ENCODE measurements around the gene RPS6KL1. TPM values are rescaled to one million over a fixed set of nuclear protein-coding genes. Genes with fewer than 3 reads are reported as not detected.

The RPS6KL1 gene
- total RNA-seq, 2 donors from 2014 or later, result 8.0 to 16.2 TPM

GRCh38 chr14:74856366-74856765 is 66.7 kb downstream of the RPS6KL1 start:
- peaks cover 9% of the 10 kb centered on the region for H3K4me1 ChIP-seq
- no peak overlapping the region for H3K4me3 ChIP-seq
- intact Hi-C loops (cut with DNase I), result no loop called here
- H3K27ac ChIP-seq, result no peak overlapping the region
- 71 to 73% methylated on average over 1 of the region's 1 CpG for WGBS, 2 donors
- H3K36me3 ChIP-seq (replicated peaks in 1 of 2; ENCODE audit: insufficient read depth in 1 of 2, low read depth in 2 of 2), result no peaks in the 10 kb centered on the region
- no peaks in the 10 kb centered on the region for H3K9me3 ChIP-seq
- no peaks in the 10 kb centered on the region for H3K27me3 ChIP-seq
- DNase-seq (peak in 2 of 4 donors; percentile 21 to 25), ATAC-seq (no peak)
- TF ChIP-seq POLR2A (IDR thresholded peaks at IDR 0.05) (no peak), CTCF (IDR thresholded peaks at IDR 0.05) (no peak)

DNA sequence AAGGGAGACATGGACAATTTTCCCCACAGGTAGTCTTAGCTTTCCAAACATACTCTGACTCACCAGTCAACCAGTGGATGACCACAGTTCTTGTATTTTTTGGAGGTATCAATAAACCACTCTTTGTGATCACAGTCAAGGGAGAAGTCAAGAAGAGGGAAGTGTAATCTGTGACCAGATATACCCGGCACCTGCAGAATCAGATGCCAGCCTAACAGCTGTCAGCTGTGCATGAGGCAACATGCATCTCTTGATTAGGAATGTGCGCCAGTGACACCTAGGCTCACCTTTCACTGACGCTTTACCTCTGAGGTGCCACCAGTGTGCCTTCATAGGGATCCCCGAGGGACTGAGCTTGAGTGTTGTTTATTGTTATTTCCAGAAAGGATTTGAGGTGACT is 67.1 kb downstream of the RPS6KL1 start:
- Histone ChIP-seq H3K4me3 (no peak overlapping the region), H3K36me3 (replicated peaks in 1 of 2; ENCODE audit: insufficient read depth in 1 of 2, low read depth in 2 of 2) (no peaks in the 10 kb centered on the region), H3K27ac (no peak overlapping the region), H3K4me1 (peaks cover 9% of the 10 kb centered on the region), H3K27me3 (no peaks in the 10 kb centered on the region), H3K9me3 (no peaks in the 10 kb centered on the region)
- WGBS, 2 donors, result 58 to 76% methylated on average over 4 of the region's 4 CpGs
- intact Hi-C loops (cut with DNase I), result no loop called here
- no peak for ATAC-seq
- TF ChIP-seq CTCF (IDR thresholded peaks at IDR 0.05), result no peak
- TF ChIP-seq POLR2A (IDR thresholded peaks at IDR 0.05), result no peak
- DNase-seq, result no peak

DNA sequence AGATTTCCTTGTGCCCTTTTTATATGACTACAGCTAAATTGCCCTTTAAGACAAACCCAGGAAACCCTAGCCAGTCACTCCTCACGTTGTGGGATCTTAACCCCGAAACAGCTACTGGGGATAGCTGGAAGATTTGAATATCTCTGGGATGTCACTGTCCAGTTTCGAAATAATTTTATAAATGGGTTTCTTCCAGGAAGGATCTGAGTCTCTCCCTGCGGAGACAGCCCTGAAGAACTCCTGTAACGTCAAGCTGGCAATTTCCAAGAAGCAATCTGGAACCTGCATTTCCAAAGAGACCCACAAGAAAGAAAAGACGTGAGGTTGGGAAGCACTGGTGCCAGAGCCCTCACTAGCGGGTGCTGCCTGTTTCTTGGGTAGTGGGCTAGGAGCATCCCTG is 68.0 kb downstream of the RPS6KL1 start:
- H3K27me3 ChIP-seq, result no peaks in the 10 kb centered on the region
- no peak overlapping the region for H3K27ac ChIP-seq
- no peak for ATAC-seq
- no peak for TF ChIP-seq CTCF (IDR thresholded peaks at IDR 0.05)
- TF ChIP-seq POLR2A (IDR thresholded peaks at IDR 0.05), result no peak
- H3K4me1 ChIP-seq, result peaks cover 9% of the 10 kb centered on the region
- no peak for DNase-seq
- H3K4me3 ChIP-seq, result no peak overlapping the region
- intact Hi-C loops (cut with DNase I), result no loop called here
- H3K36me3 ChIP-seq (replicated peaks in 1 of 2; ENCODE audit: insufficient read depth in 1 of 2, low read depth in 2 of 2), result no peaks in the 10 kb centered on the region
- 70 to 75% methylated on average over 7 of the region's 7 CpGs for WGBS, 2 donors
- no peaks in the 10 kb centered on the region for H3K9me3 ChIP-seq

Other genes starting within 250 kb of the RPS6KL1 start
- 10 to 100 TPM; 10.6 to 21.1 TPM for gene AREL1, start 210.2 kb downstream of the RPS6KL1 start, total RNA-seq
- gene FCF1, start 210.1 kb downstream of the RPS6KL1 start, total RNA-seq, result 10 to 100 TPM in 1 of 2 donors, 1 to 10 TPM in 1; 4.9 to 19.2 TPM
- gene YLPM1, start 159.9 kb downstream of the RPS6KL1 start, total RNA-seq, result 10 to 100 TPM; 30.0 to 47.7 TPM
- gene PROX2, start 47.1 kb downstream of the RPS6KL1 start, total RNA-seq, result under 1 TPM in 1 of 2 donors, not detected in 1; 0.52 TPM
- gene DLST, start 41.3 kb downstream of the RPS6KL1 start, total RNA-seq, result 10 to 100 TPM; 33.7 to 36.3 TPM
- gene PGF, start 32.3 kb upstream of the RPS6KL1 start, total RNA-seq, result 1 to 10 TPM; 2.3 to 6.6 TPM
- 10 to 100 TPM; 12.9 to 17.1 TPM for gene EIF2B2, start 79.7 kb upstream of the RPS6KL1 start, total RNA-seq
- gene MLH3, start 128.2 kb upstream of the RPS6KL1 start, total RNA-seq, result 10 to 100 TPM; 18.2 to 23.7 TPM
- 1 to 10 TPM; 8.3 to 9.9 TPM for gene ACYP1, start 140.8 kb upstream of the RPS6KL1 start, total RNA-seq
- 1 to 10 TPM; 7.3 to 7.8 TPM for gene ZC2HC1C, start 146.4 kb upstream of the RPS6KL1 start, total RNA-seq
- 10 to 100 TPM; 26.4 to 38.4 TPM for gene NEK9, start 203.8 kb upstream of the RPS6KL1 start, total RNA-seq